HG03159 (cell line): Measurements from ENCODE around the gene CT45A8.
"Not testable (repeated sequence)": the region's sequence is repeated elsewhere in the genome, so short reads cannot be mapped to it uniquely, and the experiment has no call there.

ENCODE experiments used
- ATAC-seq: cut with Tn5 transposase; IDR thresholded peaks from one replicate; pipeline ENCODE4 v1.9.1; 2021; ENCODE audit warnings: mild to moderate bottlenecking, moderate library complexity; ENCODE audit not compliant: unreplicated experiment

The CT45A8 gene, protein sequence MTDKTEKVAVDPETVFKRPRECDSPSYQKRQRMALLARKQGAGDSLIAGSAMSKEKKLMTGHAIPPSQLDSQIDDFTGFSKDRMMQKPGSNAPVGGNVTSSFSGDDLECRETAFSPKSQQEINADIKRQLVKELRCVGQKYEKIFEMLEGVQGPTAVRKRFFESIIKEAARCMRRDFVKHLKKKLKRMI

DNA sequence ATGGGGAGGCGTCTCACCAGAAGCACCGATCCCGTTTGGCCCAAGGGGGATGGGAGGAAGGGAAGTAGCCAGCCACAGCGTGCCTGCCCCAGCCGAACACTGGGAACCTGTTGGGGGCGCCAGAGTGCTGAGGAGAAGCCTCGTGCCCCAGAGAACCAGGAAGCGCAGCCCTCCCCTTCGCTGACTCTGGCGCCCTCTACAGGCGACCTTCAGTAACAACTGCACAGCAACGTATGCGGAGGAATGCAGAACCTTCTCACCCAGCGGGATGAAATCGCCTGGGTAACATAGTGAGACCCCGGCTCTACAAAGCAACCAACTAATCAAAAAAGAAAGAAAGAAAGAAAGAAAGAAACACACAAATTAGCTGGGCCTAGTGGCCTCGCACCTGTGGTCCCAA, at the start of gene CT45A8:
TSS of gene CT45A8 (minus strand) at position 101 of the 400 bp plus-strand sequence. CDS start 3,755 bp downstream, outside the sequence.
- not testable (repeated sequence) for ATAC-seq

DNA sequence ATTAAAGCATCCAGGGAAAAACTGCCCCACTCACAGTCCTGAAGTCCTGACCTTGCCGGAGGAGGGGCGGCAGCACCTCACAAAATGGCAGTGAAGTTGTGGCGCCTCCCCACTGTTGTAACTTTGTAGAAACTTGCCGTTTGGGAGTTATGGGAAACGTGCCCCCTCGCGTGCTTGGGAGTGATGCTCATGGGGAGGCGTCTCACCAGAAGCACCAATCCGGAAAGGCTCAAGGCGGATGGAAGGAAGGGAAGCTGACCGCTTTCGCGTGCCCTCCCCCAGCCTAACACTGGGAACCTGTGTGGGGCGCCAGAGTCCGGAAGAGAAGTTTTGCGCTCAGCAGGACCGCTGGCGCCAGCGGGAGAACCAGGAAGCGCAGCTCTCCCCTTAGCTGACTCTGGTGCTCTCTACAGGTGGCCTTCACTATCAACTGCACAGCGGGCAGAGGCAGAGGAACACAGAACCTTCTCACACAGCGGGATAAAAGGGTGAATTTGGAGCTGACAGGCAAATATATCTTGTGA, 39.0 kb upstream of the CT45A8 start, which contains the start of the genes CT45A10 and SAGE1:
TSS of gene CT45A10 (minus strand) at position 151 of the 524 bp plus-strand sequence. CDS start 8,100 bp downstream, outside the sequence.
TSS of gene SAGE1 (plus strand) at position 423 of the 524 bp plus-strand sequence. CDS start 2,527 bp downstream, outside the sequence.
- ATAC-seq, result no peak

DNA sequence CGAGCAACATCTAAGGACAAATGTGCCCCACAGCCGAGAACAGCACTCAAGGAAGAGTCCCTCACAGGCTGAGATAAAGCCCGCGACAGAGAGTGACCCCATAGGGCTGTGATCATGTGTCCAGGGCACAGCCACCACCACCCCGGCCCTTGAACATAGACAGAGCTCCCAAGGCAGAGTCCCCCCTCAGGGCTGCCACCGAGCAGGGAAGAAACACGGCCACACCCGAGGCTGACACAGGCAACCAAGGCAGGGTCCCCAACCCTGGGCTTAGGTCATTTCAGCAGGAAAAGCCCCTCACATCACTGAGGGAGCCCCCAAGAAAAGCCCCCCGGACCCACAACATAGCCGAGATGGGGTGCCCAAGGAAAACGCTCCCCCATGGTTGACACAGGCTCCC, 38.4 kb upstream of the CT45A8 start:
- no peak for ATAC-seq

DNA sequence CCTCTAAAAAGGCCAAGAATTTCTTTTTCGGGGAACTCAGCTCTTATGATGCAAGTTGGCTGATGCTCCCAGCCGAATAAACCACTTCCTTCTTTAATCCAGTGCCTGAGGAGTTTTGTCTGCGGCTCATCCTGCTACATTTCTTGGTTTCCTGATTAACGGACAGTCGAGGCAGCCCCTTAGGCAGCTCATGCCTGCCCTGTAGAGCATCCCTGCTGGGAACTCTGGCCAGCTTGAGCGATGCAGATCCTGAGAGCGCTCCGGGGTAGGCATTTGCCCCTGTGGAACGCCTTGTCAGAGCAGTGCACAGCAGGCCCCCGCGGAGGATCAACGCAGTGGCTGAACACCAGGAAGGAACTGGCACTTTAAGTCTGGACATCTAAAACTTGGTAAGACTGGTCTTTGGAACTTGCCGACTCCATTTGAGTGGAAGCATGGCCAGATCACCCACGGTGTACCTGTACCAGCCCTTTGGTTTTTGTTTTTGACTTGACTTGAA, 35.8 kb upstream of the CT45A8 start:
- ATAC-seq, result no peak

DNA sequence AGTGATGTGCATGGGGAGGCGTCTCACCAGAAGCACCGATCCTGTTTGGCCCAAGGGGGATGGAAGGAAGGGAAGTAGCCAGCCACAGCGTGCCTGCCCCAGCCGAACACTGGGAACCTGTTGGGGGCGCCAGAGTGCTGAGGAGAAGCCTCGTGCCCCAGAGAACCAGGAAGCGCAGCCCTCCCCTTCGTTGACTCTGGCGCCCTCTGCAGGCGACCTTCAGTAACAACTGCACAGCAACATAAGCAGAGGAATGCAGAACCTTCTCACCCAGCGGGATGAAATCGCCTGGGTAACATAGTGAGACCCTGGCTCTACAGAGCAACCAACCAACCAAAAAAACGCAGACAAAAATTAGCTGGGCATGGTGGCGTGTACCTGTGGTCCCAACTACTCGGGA, 34.6 kb upstream of the CT45A8 start:
- not testable (repeated sequence) for ATAC-seq

DNA sequence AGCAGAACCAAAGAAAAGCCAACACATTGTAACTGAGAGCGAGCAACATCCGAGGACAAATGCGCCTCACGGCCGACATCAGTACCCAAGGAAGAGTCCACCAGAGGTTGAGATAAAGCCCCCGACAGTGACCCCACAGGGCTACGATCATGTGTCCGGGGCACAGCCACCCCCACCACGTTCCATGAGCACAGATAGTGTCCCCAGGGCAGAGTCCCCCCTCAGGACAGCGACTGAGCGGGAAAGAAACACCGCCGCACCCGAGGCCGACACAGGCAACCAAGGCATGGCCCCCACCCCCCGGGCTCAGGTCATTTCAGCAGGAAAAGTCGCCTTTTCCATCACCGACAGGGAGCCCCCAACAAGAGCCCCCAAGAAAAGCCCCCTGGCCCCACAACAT, 33.9 kb upstream of the CT45A8 start:
- ATAC-seq, result not testable (repeated sequence)

DNA sequence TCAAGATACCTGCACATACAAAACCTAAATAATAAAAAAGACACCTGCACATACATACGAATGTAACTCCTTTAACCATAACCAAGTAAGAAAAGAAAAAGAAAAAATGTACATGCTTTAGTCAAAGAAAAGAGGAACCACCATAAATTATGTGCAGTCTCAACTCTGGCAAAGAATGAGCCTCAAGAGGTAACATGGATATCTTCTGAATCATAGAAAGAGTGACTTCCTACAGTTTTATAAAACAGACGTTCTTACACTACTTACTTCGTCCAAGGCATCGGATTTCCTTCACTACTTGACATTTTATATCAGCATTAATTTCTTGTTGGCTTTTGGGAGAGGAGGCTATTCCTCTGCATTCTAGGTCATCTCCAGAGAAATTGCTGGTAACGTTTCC, 28.4 kb upstream of the CT45A8 start:
- ATAC-seq, result not testable (repeated sequence)

DNA sequence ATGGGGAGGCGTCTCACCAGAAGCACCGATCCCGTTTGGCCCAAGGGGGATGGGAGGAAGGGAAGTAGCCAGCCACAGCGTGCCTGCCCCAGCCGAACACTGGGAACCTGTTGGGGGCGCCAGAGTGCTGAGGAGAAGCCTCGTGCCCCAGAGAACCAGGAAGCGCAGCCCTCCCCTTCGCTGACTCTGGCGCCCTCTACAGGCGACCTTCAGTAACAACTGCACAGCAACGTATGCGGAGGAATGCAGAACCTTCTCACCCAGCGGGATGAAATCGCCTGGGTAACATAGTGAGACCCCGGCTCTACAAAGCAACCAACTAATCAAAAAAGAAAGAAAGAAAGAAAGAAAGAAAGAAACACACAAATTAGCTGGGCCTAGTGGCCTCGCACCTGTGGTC, 17.4 kb upstream of the CT45A8 start, which contains the start of gene CT45A9:
TSS of gene CT45A9 (minus strand) at position 101 of the 400 bp plus-strand sequence. CDS start 3,751 bp downstream, outside the sequence.
- not testable (repeated sequence) for ATAC-seq

DNA sequence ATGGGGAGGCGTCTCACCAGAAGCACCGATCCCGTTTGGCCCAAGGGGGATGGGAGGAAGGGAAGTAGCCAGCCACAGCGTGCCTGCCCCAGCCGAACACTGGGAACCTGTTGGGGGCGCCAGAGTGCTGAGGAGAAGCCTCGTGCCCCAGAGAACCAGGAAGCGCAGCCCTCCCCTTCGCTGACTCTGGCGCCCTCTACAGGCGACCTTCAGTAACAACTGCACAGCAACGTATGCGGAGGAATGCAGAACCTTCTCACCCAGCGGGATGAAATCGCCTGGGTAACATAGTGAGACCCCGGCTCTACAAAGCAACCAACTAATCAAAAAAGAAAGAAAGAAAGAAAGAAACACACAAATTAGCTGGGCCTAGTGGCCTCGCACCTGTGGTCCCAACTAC, 17.2 kb downstream of the CT45A8 start, which contains the start of gene CT45A7:
TSS of gene CT45A7 (minus strand) at position 101 of the 400 bp plus-strand sequence. CDS start 3,747 bp downstream, outside the sequence.
- not testable (repeated sequence) for ATAC-seq

DNA sequence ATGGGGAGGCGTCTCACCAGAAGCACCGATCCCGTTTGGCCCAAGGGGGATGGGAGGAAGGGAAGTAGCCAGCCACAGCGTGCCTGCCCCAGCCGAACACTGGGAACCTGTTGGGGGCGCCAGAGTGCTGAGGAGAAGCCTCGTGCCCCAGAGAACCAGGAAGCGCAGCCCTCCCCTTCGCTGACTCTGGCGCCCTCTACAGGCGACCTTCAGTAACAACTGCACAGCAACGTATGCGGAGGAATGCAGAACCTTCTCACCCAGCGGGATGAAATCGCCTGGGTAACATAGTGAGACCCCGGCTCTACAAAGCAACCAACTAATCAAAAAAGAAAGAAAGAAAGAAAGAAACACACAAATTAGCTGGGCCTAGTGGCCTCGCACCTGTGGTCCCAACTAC, 34.4 kb downstream of the CT45A8 start, which contains the start of gene CT45A2:
TSS of gene CT45A2 (minus strand) at position 101 of the 400 bp plus-strand sequence. CDS start 3,747 bp downstream, outside the sequence.
- ATAC-seq, result not testable (repeated sequence)

DNA sequence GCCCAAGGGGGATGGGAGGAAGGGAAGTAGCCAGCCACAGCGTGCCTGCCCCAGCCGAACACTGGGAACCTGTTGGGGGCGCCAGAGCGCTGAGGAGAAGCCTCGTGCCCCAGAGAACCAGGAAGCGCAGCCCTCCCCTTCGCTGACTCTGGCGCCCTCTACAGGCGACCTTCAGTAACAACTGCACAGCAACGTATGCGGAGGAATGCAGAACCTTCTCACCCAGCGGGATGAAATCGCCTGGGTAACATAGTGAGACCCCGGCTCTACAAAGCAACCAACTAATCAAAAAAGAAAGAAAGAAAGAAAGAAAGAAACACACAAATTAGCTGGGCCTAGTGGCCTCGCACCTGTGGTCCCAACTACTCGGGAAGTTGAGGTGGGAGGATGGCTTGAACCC, 51.7 kb downstream of the CT45A8 start, which contains the start of gene CT45A6:
TSS of gene CT45A6 (minus strand) at position 101 of the 400 bp plus-strand sequence. CDS start 3,794 bp downstream, outside the sequence.
- ATAC-seq, result not testable (repeated sequence)
